ENCODE data around the gene BMERB1. TPM values are rescaled to one million over a fixed set of nuclear protein-coding genes. Genes with fewer than 3 reads are reported as not detected.

The BMERB1 gene
- polyA plus RNA-seq, 1 donor (not counting 4 experiments of a cell fraction or from before 2014, with no cell fraction given), result 7.8 TPM

DNA sequence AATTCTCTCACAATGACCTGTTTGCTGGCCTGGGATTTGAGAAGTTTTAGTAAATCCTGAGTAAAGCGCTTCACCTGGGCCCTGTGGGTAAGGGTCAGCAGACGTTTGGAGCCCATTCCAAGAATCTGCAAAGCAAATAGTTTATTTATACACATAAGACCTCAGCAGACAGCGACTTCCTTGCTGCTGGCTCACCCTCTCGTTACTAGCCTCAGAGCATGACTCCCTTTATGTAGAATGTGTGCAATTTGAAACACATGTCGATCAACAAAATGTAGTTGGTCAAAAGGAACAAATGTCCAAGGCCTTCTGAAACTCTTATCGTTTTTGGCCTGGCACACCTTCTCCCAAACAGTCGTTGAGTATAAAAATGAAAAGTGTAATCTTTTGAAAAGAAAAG lies 177.2 kb downstream of the BMERB1 start:
- H3K36me3 ChIP-seq (ENCODE audit: control insufficient read depth in 2 of 2, extremely low read depth in 1 of 2, insufficient read depth in 2 of 2, low read length in 2 of 2), result peaks cover 18 to 33% of the 10 kb centered on the region in 2 experiments
- TF ChIP-seq, protein P1, sequence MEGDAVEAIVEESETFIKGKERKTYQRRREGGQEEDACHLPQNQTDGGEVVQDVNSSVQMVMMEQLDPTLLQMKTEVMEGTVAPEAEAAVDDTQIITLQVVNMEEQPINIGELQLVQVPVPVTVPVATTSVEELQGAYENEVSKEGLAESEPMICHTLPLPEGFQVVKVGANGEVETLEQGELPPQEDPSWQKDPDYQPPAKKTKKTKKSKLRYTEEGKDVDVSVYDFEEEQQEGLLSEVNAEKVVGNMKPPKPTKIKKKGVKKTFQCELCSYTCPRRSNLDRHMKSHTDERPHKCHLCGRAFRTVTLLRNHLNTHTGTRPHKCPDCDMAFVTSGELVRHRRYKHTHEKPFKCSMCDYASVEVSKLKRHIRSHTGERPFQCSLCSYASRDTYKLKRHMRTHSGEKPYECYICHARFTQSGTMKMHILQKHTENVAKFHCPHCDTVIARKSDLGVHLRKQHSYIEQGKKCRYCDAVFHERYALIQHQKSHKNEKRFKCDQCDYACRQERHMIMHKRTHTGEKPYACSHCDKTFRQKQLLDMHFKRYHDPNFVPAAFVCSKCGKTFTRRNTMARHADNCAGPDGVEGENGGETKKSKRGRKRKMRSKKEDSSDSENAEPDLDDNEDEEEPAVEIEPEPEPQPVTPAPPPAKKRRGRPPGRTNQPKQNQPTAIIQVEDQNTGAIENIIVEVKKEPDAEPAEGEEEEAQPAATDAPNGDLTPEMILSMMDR (optimal IDR thresholded peaks at IDR 0.05 in 1 of 3, IDR thresholded peaks at IDR 0.05 in 1 of 3, conservative IDR thresholded peaks at IDR 0.05 in 1 of 3; ENCODE audit: extremely low read depth in 1 of 3, insufficient read depth in 2 of 3, low read length in 3 of 3), result no peak
- no peak for TF ChIP-seq EZH2 (IDR thresholded peaks at IDR 0.05; ENCODE audit: low read length)

DNA sequence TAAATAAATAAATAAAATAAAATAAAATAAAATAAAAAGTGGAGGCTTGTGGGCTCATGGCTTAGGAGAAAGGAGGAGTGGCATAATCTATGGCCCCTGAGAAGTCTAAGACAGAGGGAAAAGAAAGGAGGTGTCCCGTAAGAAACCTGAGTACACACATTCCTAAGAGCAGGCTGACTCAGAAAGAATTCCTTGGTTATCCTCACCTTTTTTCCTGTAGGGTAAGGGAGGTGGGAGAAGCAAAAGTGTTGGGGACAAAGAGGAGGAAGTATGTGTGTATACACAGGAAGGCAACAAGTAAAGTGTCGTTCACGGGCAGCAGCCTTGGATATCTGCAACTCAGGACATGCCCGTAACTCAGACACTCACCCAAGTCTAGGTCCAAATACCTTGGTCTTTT lies 179.3 kb downstream of the BMERB1 start:
- Histone ChIP-seq H3K27me3 (ENCODE audit: control insufficient read depth, extremely low read depth, insufficient read depth, low read length) (no peaks in the 10 kb centered on the region), H3K9ac (ENCODE audit: control insufficient read depth, extremely low read depth, insufficient read depth, low read length) (peak overlapping the region; percentile 0), H3K79me2 (ENCODE audit: control insufficient read depth, insufficient read depth, low read length) (no peaks in the 10 kb centered on the region), H3K9me1 (ENCODE audit: control insufficient read depth, extremely low read depth, insufficient read depth, low read length) (no peaks in the 10 kb centered on the region), H2AFZ (ENCODE audit: control insufficient read depth, low read length) (no peak overlapping the region), H3K4me2 (ENCODE audit: control insufficient read depth, extremely low read depth, insufficient read depth, low read depth, low read length) (peak overlapping the region; percentile 39), H3K4me1 (ENCODE audit: control insufficient read depth, extremely low read depth, insufficient read depth, low read length) (peaks cover 7% of the 10 kb centered on the region), H3K4me3 (ENCODE audit: control insufficient read depth in 2 of 3, extremely low read depth in 1 of 3, insufficient read depth in 2 of 3, low read depth in 1 of 3, low read length in 3 of 3) (no peak overlapping the region), H3K36me3 (ENCODE audit: control insufficient read depth in 2 of 2, extremely low read depth in 1 of 2, insufficient read depth in 2 of 2, low read length in 2 of 2) (peaks cover 21 to 33% of the 10 kb centered on the region in 2 experiments), H3K27ac (ENCODE audit: control insufficient read depth, insufficient read depth, low read length) (peak overlapping the region; percentile 5), H3K9me3 (ENCODE audit: control insufficient read depth, low read depth, low read length) (no peaks in the 10 kb centered on the region), H4K20me1 (ENCODE audit: control insufficient read depth, extremely low read depth, insufficient read depth, low read length) (no peaks in the 10 kb centered on the region)
- DNase-seq (ENCODE audit: low read depth, low spot score), result no peak
- peak; percentile 75 for FAIRE-seq
- dilution Hi-C loops (cut with MboI; ENCODE audit: extremely low pct_ligation_motif_present, low sequenced_read_pairs), result no loop called here
- no peak for TF ChIP-seq EZH2 (IDR thresholded peaks at IDR 0.05; ENCODE audit: low read length)
- TF ChIP-seq, protein P1 (optimal IDR thresholded peaks at IDR 0.05 in 1 of 3, IDR thresholded peaks at IDR 0.05 in 1 of 3, conservative IDR thresholded peaks at IDR 0.05 in 1 of 3; ENCODE audit: extremely low read depth in 1 of 3, insufficient read depth in 2 of 3, low read length in 3 of 3), result no peak

More for the DNA sequence above, 177.2 kb downstream of the BMERB1 start:
- no peaks in the 10 kb centered on the region for H3K9me1 ChIP-seq (ENCODE audit: control insufficient read depth, extremely low read depth, insufficient read depth, low read length)
- no peaks in the 10 kb centered on the region for H3K9me3 ChIP-seq (ENCODE audit: control insufficient read depth, low read depth, low read length)
- no peaks in the 10 kb centered on the region for H3K27me3 ChIP-seq (ENCODE audit: control insufficient read depth, extremely low read depth, insufficient read depth, low read length)
- H3K9ac ChIP-seq (ENCODE audit: control insufficient read depth, extremely low read depth, insufficient read depth, low read length), result no peak overlapping the region
- dilution Hi-C loops (cut with MboI; ENCODE audit: extremely low pct_ligation_motif_present, low sequenced_read_pairs), result no loop called here
- H2AFZ ChIP-seq (ENCODE audit: control insufficient read depth, low read length), result no peak overlapping the region
- H3K79me2 ChIP-seq (ENCODE audit: control insufficient read depth, insufficient read depth, low read length), result no peaks in the 10 kb centered on the region
- no peak for DNase-seq (ENCODE audit: low read depth, low spot score)
- H4K20me1 ChIP-seq (ENCODE audit: control insufficient read depth, extremely low read depth, insufficient read depth, low read length), result no peaks in the 10 kb centered on the region
- H3K27ac ChIP-seq (ENCODE audit: control insufficient read depth, insufficient read depth, low read length), result no peak overlapping the region
- no peak for FAIRE-seq
- no peak overlapping the region for H3K4me2 ChIP-seq (ENCODE audit: control insufficient read depth, extremely low read depth, insufficient read depth, low read depth, low read length)
- H3K4me1 ChIP-seq (ENCODE audit: control insufficient read depth, extremely low read depth, insufficient read depth, low read length), result peaks cover 11% of the 10 kb centered on the region
- no peak overlapping the region for H3K4me3 ChIP-seq (ENCODE audit: control insufficient read depth in 2 of 3, extremely low read depth in 1 of 3, insufficient read depth in 2 of 3, low read depth in 1 of 3, low read length in 3 of 3)

All from keratinocyte (primary cell).